HepG2 (cell line): Measurements from ENCODE around the gene USP5. TPM values are rescaled to one million over a fixed set of nuclear protein-coding genes. Genes with fewer than 3 reads are reported as not detected.

ENCODE experiments used
- ASH2L ChIP-seq: fragments of 300-600, 200-600 bp; sonication (generic); IDR thresholded peaks from 2 replicates; pipeline ENCODE4 v1.7.0; 2017; ENCODE audit warnings: low read depth, mild to moderate bottlenecking, moderate library complexity, mixed read lengths, low read length; ENCODE audit not compliant: insufficient read length
- EP300 ChIP-seq, 3 experiments: sonication (generic) in 1 of 3; formaldehyde crosslinking in 1 of 3; IDR thresholded peaks; 2 replicates each; pipeline versions ENCODE4 v1.5.1 to v1.6.1; 2011 to 2020; ENCODE audit warnings: low read depth in 2 of 3, low read length in 2 of 3, borderline replicate concordance in 1 of 3, improper control_type of control experiment in 1 of 3, mild to moderate bottlenecking in 1 of 3, missing genetic modification reagents in 1 of 3, moderate library complexity in 1 of 3
- HOXA9 ChIP-seq: sonication (generic); formaldehyde crosslinking; IDR thresholded peaks from 2 replicates; pipeline ENCODE4 v1.8.1; 2022; ENCODE audit warnings: missing genetic modification reagents, mild to moderate bottlenecking, moderate library complexity, borderline replicate concordance
- NFIB ChIP-seq: sonication (generic); formaldehyde crosslinking; IDR thresholded peaks from 2 replicates; pipeline ENCODE4 v1.9.0; 2021; ENCODE audit warnings: missing genetic modification reagents, mild to moderate bottlenecking, borderline replicate concordance
- NR1H2 ChIP-seq: sonication (generic); formaldehyde crosslinking; IDR thresholded peaks from 2 replicates; pipeline ENCODE4 v1.8.1; 2022; ENCODE audit warnings: low read depth, missing genetic modification reagents, borderline replicate concordance
- PHF20 ChIP-seq: sonication (generic); formaldehyde crosslinking; IDR thresholded peaks from 2 replicates; pipeline ENCODE4 v1.5.0; 2020; ENCODE audit warnings: mild to moderate bottlenecking, missing genetic modification reagents
- SALL2 ChIP-seq: sonication (generic); formaldehyde crosslinking; IDR thresholded peaks from 2 replicates; pipeline ENCODE4 v1.8.1; 2023; ENCODE audit warnings: mild to moderate bottlenecking, missing genetic modification reagents, inconsistent platforms
- STAG1 ChIP-seq: sonication (generic); formaldehyde crosslinking; IDR thresholded peaks from 2 replicates; pipeline ENCODE4 v1.4.0; 2020; ENCODE audit warnings: missing genetic modification reagents
- ZC3H13 ChIP-seq: sonication (generic); formaldehyde crosslinking; IDR thresholded peaks from 2 replicates; pipeline ENCODE4 v1.8.1; 2023; ENCODE audit warnings: mild to moderate bottlenecking, missing genetic modification reagents, moderate library complexity
- ZC3H4 ChIP-seq: sonication (generic); formaldehyde crosslinking; IDR thresholded peaks from 2 replicates; pipeline ENCODE4 v1.4.0; 2020; ENCODE audit warnings: missing genetic modification reagents, borderline replicate concordance
- ZFP41 ChIP-seq: sonication (generic); formaldehyde crosslinking; IDR thresholded peaks from 2 replicates; pipeline ENCODE4 v1.4.0; 2020; ENCODE audit warnings: mild to moderate bottlenecking, missing genetic modification reagents, borderline replicate concordance
- ZNF224 ChIP-seq: sonication (generic); formaldehyde crosslinking; IDR thresholded peaks from 2 replicates; pipeline ENCODE4 v1.5.0; 2020; ENCODE audit warnings: mild to moderate bottlenecking, missing genetic modification reagents
- ZNF256 ChIP-seq: sonication (generic); formaldehyde crosslinking; conservative IDR thresholded peaks from 2 replicates; pipeline ENCODE4 v1.4.0; 2020; ENCODE audit warnings: missing genetic modification reagents
- ZNF274 ChIP-seq: sonication (generic); formaldehyde crosslinking; IDR thresholded peaks from 2 replicates; pipeline ENCODE4 v1.5.1; 2020; ENCODE audit warnings: mild to moderate bottlenecking, missing genetic modification reagents
- ZNF30 ChIP-seq: sonication (generic); formaldehyde crosslinking; IDR thresholded peaks from 2 replicates; pipeline ENCODE4 v1.5.0; 2020; ENCODE audit warnings: mild to moderate bottlenecking, missing genetic modification reagents
- ZNF549 ChIP-seq: sonication (generic); formaldehyde crosslinking; IDR thresholded peaks from 2 replicates; pipeline ENCODE4 v1.5.0; 2020; ENCODE audit warnings: missing genetic modification reagents
- ZNF749 ChIP-seq: sonication (generic); formaldehyde crosslinking; IDR thresholded peaks from 2 replicates; pipeline ENCODE4 v1.8.0; 2022; ENCODE audit warnings: mild to moderate bottlenecking, missing genetic modification reagents, moderate library complexity, borderline replicate concordance
- polyA plus RNA-seq, 8 experiments: library from polyadenylated mRNA; depleted of rRNA in 3 of 8; stranded (reverse) in 7 of 8; unstranded in 1 of 8; fragments of >200 nt; fragmentation: Illumina TruSeq in 4 of 8; extraction: Trizol in 4 of 8; gene quantifications; 2 replicates each; pipeline versions ENCODE4 v1.2.1 to v1.2.3, GENCODE V29; 2011 to 2016; ENCODE audit warnings: low read depth in 4 of 8, missing spikeins in 1 of 8, mixed read lengths in 1 of 8; ENCODE audit not compliant: insufficient read depth in 1 of 8
- total RNA-seq, 5 experiments: library from RNA; depleted of rRNA; stranded (reverse); fragments of >200 nt; fragmentation: Illumina TruSeq; extraction: Trizol; gene quantifications; 2 replicates each; pipeline ENCODE4 v1.2.3, GENCODE V29; 2016; ENCODE audit warnings: low read depth in 1 of 5
- TF ChIP-seq, protein P1 (sequence below): sonication (generic); formaldehyde crosslinking; IDR thresholded peaks from 2 replicates; pipeline ENCODE4; 2020; ENCODE audit warnings: missing genetic modification reagents, mild to moderate bottlenecking, borderline replicate concordance
- TF ChIP-seq, protein P2 (sequence below): sonication (generic); formaldehyde crosslinking; IDR thresholded peaks from 2 replicates; pipeline ENCODE4 v1.8.0; 2022; ENCODE audit warnings: low read depth, missing genetic modification reagents
- TF ChIP-seq, protein P3 (sequence below): sonication (generic); formaldehyde crosslinking; IDR thresholded peaks from 2 replicates; pipeline ENCODE4 v1.4.0; 2020; ENCODE audit warnings: mild to moderate bottlenecking, low read depth, missing genetic modification reagents

The USP5 gene
- total and polyA plus RNA-seq, 2 of the 13 experiments (the other 11 are each of a cell fraction or from before 2014, with no cell fraction given) = 39.6 to 56.0 TPM

DNA sequence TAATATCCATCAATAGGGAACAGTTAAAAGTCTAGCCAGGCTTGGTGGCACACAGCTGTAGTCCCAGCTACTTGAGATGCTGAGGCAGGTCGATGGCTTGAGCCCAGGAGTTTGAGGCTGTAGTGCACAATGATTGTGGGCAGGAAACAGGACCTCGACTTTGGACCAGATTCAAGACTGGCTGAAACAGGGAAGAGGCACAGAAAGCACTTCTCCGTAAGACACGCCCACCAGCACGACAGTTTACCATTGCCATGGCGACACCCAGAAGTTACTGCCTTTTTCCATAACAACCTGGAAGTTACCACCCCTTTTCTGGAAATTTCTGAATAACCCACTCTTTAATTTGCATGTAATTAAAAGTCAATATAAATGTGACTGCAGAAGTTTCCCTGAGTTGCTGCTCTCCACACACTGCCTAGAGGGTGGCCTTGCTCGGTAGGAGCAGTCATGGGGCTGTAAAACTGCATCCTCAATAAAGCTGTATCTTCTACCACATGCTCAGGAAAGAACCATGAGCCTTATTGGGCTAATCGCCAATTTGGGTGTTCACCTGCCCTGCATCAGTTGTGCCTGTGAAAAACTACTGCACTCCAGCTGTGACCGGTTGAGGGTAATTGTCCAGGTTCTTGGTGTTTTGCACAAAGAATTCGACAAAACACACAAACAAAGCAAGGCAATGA is 48.0 kb downstream of the USP5 start (continued):
- TF ChIP-seq, protein P1, sequence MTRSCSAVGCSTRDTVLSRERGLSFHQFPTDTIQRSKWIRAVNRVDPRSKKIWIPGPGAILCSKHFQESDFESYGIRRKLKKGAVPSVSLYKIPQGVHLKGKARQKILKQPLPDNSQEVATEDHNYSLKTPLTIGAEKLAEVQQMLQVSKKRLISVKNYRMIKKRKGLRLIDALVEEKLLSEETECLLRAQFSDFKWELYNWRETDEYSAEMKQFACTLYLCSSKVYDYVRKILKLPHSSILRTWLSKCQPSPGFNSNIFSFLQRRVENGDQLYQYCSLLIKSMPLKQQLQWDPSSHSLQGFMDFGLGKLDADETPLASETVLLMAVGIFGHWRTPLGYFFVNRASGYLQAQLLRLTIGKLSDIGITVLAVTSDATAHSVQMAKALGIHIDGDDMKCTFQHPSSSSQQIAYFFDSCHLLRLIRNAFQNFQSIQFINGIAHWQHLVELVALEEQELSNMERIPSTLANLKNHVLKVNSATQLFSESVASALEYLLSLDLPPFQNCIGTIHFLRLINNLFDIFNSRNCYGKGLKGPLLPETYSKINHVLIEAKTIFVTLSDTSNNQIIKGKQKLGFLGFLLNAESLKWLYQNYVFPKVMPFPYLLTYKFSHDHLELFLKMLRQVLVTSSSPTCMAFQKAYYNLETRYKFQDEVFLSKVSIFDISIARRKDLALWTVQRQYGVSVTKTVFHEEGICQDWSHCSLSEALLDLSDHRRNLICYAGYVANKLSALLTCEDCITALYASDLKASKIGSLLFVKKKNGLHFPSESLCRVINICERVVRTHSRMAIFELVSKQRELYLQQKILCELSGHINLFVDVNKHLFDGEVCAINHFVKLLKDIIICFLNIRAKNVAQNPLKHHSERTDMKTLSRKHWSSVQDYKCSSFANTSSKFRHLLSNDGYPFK (CRISPR knock-in tag) = no peak
- TF ChIP-seq, protein P2, sequence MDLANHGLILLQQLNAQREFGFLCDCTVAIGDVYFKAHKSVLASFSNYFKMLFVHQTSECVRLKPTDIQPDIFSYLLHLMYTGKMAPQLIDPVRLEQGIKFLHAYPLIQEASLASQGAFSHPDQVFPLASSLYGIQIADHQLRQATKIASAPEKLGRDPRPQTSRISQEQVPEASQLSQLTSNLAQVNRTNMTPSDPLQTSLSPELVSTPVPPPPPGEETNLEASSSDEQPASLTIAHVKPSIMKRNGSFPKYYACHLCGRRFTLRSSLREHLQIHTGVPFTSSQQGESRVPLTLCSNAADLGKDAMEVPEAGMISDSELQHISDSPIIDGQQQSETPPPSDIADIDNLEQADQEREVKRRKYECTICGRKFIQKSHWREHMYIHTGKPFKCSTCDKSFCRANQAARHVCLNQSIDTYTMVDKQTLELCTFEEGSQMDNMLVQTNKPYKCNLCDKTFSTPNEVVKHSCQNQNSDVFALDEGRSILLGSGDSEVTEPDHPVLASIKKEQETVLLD (CRISPR knock-in tag) = no peak
- TF ChIP-seq NR1H2 (CRISPR knock-in tag) (no peak), PHF20 (CRISPR knock-in tag) (peak; percentile 38; the same call in 1 of the 2 replicates), EP300 (IDR thresholded peaks at IDR 0.05; ENCODE audit: low read depth in 2 of 2, low read length in 2 of 2) (no peak), EP300 (CRISPR knock-in tag; IDR thresholded peaks at IDR 0.05; ENCODE audit: borderline replicate concordance) (no peak), NFIB (no peak), ZNF30 (CRISPR knock-in tag) (no peak), HOXA9 (no peak), SALL2 (CRISPR knock-in tag) (no peak), STAG1 (no peak), ZNF224 (no peak), ZC3H4 (CRISPR knock-in tag) (no peak), ZNF749 (no peak), ZC3H13 (no peak), ZFP41 (CRISPR knock-in tag) (no peak), ASH2L (peak; percentile 48), ZNF274 (no peak), ZNF256 (CRISPR knock-in tag) (no peak), ZNF549 (no peak)
- TF ChIP-seq, protein P3, sequence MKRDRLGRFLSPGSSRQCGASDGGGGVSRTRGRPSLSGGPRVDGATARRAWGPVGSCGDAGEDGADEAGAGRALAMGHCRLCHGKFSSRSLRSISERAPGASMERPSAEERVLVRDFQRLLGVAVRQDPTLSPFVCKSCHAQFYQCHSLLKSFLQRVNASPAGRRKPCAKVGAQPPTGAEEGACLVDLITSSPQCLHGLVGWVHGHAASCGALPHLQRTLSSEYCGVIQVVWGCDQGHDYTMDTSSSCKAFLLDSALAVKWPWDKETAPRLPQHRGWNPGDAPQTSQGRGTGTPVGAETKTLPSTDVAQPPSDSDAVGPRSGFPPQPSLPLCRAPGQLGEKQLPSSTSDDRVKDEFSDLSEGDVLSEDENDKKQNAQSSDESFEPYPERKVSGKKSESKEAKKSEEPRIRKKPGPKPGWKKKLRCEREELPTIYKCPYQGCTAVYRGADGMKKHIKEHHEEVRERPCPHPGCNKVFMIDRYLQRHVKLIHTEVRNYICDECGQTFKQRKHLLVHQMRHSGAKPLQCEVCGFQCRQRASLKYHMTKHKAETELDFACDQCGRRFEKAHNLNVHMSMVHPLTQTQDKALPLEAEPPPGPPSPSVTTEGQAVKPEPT = no peak
